Measurements from ENCODE around the gene MCIDAS.
A peak's percentile ranks its signal among the peaks of the same experiment; 100 is the strongest.

Gene MCIDAS

DNA sequence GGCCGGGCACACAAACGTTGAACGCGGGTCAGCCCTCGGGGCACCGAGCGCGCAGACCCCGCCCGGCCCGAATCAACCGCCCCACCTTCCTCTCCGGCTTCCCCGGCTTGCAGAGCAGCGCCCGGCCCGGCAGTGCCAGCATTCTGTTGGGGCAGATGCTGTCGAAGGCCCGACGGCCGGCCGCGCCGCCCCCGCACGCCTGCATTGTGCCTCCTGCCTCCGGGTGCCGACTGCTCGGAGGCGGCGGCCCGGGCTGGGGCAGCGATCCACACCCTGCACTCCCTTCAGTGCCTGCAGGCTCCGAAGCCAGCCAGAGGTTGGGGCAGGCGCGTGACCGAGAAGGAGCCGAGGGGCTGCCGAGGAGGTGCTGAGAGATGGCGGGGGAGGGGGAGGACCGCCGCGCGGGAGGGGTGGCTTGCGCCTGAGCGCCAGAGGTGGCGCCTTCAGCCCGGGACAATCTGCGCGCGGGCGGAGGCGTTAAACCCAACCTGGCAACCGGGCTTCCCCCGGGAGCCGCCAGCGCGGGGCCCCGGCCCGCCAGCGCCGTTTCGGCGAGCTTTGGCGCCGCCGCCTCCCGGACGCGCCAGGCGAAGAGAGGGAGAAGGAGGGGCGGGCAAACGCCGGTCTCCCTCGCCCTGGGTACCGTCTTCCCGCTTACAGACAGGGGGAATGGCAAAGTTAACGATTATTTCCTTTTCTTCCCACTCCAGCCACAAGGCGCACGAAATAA, at the start of gene MCIDAS:
Gene MCIDAS (minus strand): TSS at position 382 of the 730 bp plus-strand sequence. CDS start 177 bp downstream, at position 205.
- DNase-seq: no peak

DNA sequence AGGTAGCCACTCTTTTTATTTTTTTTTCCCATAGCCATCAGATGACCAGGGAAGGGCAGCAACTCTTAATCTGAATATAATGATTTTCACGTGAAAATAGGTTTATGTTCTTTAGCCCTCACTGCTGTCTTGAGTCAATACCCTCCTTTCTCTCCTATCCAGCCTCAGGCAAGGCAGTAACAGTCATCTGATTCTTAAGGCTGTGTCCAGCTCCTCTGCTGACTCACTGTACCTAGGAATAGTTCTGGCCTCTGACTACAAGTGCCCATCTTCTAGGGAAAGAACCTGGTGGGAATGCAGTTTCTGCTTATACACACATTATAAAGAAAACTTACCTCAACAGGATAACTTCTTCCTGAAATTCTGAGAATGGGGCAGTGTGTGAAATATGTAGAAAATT, 49.7 kb upstream of the MCIDAS start:
- no peak for DNase-seq

DNA sequence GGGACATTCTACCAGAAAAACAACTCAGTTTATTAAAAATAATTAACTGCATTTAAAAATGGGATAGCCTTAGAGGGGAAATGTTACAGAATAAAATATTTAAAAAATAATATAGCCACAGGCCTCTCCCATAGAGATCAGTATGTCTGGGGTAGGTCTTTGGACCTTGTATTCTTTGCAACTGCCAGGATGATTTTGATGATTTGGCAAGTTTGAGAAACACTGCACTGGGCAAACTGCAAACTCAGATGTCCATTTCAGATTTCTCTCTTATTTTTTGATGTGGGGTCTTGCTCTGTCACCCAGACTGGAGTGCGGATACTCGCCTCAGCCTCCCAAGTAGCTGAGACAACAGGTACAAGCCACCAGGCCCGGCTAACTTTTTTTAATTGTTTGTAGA, 31.2 kb upstream of the MCIDAS start:
- DNase-seq: no peak

DNA sequence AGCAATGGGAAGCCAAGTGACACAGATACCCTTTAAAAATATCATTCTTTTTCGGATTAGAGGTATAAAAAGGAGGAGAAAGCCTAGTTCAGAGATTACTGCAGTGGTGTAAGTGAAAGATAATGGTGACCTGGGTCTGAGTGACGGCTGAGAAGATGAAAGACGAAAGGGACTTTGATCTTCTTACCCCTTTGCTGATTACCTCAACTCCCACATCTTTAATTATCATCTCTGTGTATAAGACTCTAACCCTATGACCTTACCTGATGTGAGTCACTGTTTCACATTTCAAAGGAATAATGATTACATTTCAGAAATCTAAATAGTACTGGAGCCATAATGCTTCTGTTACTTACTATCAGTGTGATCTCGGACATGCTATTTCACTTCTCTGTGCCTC, 27.7 kb upstream of the MCIDAS start:
- DNase-seq: no peak

GRCh38 chr5:55250064-55250463, 22.9 kb upstream of the MCIDAS start:
- no peak for DNase-seq

- no peak for DNase-seq
Observed at GRCh38 chr5:55241746-55242145, 14.6 kb upstream of the MCIDAS start.

GRCh38 chr5:55236800-55237199, 9.7 kb upstream of the MCIDAS start:
- no peak for DNase-seq

DNA sequence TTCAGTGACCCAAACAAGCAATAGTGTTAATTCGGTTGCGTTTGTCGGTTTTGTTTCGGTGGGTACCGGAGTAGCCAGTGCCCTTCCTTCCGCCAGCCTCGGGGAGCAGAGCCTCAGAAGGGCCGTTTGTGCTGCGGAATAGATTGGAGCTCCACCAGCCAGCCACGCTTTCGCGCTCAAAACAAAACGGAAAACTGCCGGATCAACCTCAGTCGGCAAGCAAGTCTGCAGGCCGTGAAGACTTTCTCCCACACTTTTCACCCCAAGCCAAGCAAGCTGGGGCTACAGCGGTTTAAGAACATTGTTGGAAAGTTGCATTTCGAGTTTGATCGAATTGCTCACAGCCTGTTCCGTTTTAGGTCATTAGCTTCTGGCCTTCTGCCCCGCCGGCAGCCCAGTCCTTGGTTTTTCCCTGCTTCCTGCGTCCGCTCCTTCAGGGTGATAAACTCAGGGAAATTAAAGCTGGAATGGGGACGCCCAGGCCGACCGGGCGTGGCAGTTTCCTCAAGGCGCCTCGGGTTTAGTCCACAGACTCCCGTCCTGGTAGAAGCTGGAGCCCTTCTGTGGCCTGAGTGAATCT, 7.1 kb upstream of the MCIDAS start:
- DNase-seq: no peak

- DNase-seq: no peak
Observed at GRCh38 chr5:55232985-55233928, 6.1 kb upstream of the MCIDAS start, which contains the start of gene CCNO. Gene CCNO (minus strand): TSS chr5:55233608. CDS start chr5:55233523, 85 bp downstream.

DNA sequence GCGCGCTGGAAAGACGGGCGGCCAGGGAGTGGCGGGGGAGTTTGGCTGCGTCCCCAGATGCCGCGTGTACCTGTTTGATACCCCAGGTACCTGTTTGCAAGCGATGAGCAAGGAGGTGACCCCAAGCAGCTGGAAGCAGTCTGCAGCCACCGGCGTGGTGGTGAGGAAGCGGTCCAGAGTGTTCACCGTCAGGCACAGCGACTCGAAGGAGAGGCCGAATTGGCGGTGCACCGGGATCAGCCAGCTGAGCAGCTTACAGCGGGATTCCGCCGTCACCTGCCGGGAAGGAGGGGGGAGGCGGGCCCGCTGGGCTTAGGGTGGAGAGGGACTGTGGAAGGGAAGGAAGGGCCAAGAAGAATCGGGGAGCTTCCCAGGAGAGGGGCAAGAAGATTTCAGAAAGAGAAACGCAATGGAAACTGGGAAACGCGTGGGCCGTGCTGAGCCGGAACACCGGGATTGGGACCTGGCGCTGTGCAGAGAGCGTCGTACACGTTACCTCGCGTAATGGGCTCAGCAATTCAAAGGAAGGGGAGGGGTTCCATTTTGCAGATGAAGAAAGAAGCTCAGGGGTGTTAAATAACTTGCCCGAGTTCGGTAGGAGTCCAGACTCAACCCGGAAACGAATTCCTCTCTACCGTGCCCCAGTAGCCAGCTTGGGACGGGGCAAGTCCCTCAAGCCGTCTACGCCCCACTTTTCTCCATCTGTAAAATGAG, 5.3 kb upstream of the MCIDAS start:
- DNase-seq: no peak

GRCh38 chr5:55231919-55232270, 4.8 kb upstream of the MCIDAS start:
- no peak for DNase-seq

- no peak for DNase-seq
Observed at GRCh38 chr5:55231029-55231918, 4.2 kb upstream of the MCIDAS start.

- DNase-seq: no peak
Observed at GRCh38 chr5:55230086-55230629, 3.0 kb upstream of the MCIDAS start.

- no peak for DNase-seq
Observed at GRCh38 chr5:55227664-55228430, 732 bp upstream of the MCIDAS start.

DNA sequence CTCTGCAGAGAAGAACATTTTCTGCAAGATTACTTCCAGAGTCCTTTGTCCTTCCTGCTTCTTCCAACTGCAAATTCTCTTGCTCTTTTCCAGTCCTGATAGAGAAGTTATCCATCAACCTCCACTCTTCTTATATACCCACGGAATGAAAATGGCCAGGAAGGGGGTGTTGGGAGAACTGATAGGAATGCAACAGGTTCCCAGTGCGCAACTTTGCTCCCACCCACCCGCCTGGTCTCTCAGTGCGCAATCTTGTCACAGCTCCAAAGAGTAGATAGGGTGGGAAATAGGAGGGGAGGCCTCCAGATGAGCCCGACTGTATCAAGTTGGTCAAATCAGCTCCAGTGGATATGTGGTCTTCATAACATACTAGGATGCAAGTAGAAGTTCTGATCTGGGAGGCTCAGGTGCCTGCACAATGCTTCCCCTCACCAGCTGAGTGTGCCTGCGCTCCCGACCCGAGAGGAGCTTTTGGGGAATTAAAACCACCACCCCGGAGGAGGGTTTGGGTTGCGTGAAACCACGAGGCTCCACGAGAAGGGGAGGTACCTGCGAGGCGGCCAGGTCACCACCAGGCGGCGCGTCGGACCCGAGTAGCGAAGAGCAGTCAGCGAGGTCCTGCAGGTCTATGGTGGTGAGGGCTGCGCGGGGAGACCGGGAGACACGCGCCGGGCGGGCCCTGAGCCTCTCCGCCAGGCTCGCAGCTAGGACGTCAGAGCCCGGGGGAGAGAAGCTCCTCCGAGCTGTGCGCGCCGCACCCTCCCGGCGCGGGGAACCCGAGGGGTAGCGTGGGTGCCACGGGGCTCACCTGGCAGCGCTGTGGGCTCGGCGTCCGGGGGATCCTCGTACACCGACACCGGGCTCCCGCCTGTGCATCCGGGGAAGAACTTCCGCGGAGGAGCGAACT, 835 bp downstream of the MCIDAS start:
- DNase-seq: peak; percentile 43

- DNase-seq: no peak
Observed at GRCh38 chr5:55225346-55225745, 1.8 kb downstream of the MCIDAS start.

DNA sequence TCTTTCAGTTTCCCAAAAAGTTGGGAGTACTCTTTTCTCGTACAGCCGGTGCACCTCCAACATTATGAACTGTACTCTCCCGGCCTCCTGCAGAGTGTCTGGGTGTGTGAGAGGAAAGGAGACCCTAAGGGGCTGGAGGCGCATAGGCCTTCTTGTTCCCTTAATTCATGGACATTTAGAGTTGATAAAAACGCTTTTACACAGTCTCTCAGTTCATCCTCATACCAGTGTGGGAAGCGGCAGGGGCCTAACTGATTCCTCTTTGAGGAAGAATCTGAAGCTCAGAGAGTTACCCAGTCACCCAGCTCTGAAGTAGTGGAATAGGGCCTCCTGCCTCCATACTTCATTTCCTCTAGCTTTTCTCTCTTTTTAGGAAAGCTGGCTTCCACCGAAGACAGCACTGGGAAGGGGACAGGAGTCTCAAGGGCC, 3.3 kb downstream of the MCIDAS start:
- no peak for DNase-seq

DNA sequence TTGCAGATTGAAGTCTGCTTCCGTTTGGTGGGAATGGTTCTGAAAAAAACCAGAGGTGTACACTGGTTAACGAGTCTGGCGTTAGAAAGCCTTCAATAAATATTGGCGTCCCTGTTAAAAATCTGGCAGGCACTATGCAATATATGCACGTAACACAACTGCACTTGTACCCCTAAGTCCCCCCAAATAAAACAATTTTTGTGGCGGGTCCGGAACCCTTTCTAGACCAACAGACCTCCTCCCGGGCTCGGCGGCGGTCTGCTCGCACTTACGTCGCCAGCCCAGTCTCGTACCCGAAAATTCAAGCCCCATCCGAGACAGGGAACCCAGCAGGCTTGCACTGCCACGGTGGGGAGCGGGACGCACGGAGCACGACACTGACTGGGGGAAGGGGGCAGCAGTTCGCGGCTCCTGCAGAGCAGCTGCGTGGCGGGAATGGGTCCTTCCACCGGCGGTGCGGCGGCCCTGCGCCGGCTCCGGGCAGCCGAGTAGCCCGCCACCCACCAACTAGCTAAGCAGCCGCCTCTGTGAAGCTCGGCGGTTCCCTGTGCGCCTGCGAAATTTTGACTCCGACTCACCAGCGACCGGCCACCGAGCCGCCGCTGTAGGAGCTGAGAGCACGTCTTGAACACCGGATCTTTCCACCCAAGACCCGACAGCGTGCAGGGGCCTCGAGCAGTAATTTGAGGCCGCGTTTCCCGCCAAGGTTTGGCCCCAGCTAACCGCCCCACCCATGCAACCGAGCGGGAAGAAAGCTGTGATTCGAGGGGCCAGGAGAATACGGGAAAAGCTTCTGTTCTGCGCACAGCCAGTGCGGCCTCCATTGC, 3.9 kb downstream of the MCIDAS start:
- DNase-seq: no peak

Data from GDM1 (cell line).